ENCODE data around the gene IGF1R. TPM values are rescaled to one million over a fixed set of nuclear protein-coding genes. Genes with fewer than 3 reads are reported as not detected.
"Not testable (repeated sequence)": the region's sequence is repeated elsewhere in the genome, so short reads cannot be mapped to it uniquely, and the experiment has no call there.

Gene IGF1R
- total RNA-seq, 1 experiment from 2014 or later, result 24.1 TPM

GRCh38 chr15:98986281-98986680 lies 337.9 kb downstream of the IGF1R start:
- H3K27ac ChIP-seq, result no peak overlapping the region
- DNase-seq, result no peak
- H3K4me3 ChIP-seq, result no peak overlapping the region
- H3K9me3 ChIP-seq (replicated peaks), result peaks cover 8% of the 10 kb centered on the region
- H3K27me3 ChIP-seq, result no peaks in the 10 kb centered on the region
- no peaks in the 10 kb centered on the region for H3K36me3 ChIP-seq
- no peaks in the 10 kb centered on the region for H3K4me1 ChIP-seq

GRCh38 chr15:98994892-98995291 lies 346.6 kb downstream of the IGF1R start:
- Histone ChIP-seq H3K9me3 (replicated peaks) (peaks cover 4% of the 10 kb centered on the region; the same call in 1 of the 2 replicates), H3K4me3 (no peak overlapping the region), H3K36me3 (no peaks in the 10 kb centered on the region), H3K27ac (no peak overlapping the region), H3K27me3 (no peaks in the 10 kb centered on the region), H3K4me1 (no peaks in the 10 kb centered on the region)
- no peak for DNase-seq

DNA sequence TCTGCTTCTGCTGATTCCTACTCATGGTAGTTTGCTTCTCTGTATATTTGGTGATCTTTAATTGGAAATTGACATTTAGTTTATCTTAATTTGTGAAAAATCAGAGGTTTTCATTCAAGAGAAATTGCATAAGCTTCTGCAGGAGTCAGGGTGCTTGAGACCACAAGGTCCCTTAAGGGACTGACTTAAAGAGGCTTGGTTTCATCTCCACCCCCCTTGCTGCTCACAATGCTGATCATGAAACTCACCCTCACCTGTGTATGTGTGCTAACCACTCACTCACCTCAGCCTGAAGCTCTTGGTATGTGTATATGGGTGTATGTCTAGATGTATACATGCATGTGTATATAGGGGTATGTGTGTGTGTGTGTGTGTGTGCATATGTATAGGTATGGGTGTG lies 347.8 kb downstream of the IGF1R start:
- H3K4me3 ChIP-seq, result no peak overlapping the region
- no peaks in the 10 kb centered on the region for H3K4me1 ChIP-seq
- DNase-seq, result no peak
- no peak overlapping the region for H3K27ac ChIP-seq
- H3K27me3 ChIP-seq, result no peaks in the 10 kb centered on the region
- peaks cover 4% of the 10 kb centered on the region; the same call in 1 of the 2 replicates for H3K9me3 ChIP-seq (replicated peaks)
- no peaks in the 10 kb centered on the region for H3K36me3 ChIP-seq

DNA sequence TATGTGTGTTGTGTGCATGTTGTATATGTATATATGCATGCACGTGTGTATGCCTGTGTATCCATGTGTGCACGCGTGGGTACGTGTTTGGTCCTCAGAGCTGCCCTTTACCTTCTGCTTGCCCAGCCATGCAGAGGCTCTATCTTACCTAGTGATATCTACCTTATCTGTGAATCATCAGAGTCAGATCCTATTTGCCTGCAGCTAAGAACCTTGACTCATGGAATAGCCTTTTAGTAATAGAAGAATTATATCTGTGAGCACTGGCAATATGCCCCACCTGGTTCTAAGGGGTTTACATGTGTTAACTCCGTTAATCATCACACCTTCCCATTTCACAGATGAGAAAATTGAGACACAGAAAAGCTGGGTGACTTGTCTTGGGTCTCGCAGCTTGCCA lies 348.3 kb downstream of the IGF1R start:
- Histone ChIP-seq H3K27ac (no peak overlapping the region), H3K27me3 (no peaks in the 10 kb centered on the region), H3K36me3 (no peaks in the 10 kb centered on the region), H3K4me3 (no peak overlapping the region), H3K4me1 (no peaks in the 10 kb centered on the region), H3K9me3 (replicated peaks) (peaks cover 4% of the 10 kb centered on the region; the same call in 1 of the 2 replicates)
- no peak for DNase-seq

DNA sequence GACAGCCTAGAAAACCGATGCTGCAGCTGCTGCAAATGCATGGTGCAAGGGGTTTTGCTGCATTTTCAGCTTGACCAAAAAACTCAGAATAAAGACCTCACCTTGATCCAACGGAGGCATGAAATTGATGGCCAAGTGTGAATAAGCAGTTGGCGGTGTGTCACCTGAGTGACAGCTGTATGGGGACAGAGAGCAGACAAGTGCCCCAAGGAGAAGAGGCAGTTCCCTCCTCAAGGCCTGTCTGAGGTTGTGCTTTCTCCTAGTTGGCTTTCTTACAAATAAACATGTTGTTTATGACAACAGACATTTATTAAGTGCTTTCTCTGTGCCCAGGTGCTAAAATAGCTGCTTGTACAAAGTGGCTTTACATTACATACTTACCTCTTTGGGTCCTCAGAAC lies 349.0 kb downstream of the IGF1R start:
- no peak overlapping the region for H3K4me3 ChIP-seq
- DNase-seq, result no peak
- H3K4me1 ChIP-seq, result no peaks in the 10 kb centered on the region
- H3K27me3 ChIP-seq, result no peaks in the 10 kb centered on the region
- H3K27ac ChIP-seq, result no peak overlapping the region
- peaks cover 4% of the 10 kb centered on the region; the same call in 1 of the 2 replicates for H3K9me3 ChIP-seq (replicated peaks)
- no peaks in the 10 kb centered on the region for H3K36me3 ChIP-seq

DNA sequence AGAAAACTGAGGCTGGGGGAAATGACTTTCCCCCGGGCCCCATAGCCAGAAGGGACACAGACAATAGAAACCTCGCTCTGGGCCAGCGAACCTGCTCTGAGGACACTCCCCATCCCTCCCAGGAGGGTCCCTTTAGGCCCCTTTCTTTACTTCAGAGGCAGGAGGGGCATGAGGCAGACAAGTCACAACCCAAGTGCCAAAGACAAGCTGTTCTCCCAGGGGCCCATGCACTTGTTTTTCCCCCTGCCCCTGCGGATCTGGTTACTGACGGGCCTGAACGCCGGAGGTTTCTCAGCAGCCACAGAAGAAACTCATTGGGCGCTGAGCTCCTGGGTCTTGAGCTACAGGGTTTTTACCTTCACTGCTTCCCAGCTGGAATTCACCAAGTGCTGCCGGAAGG lies 349.4 kb downstream of the IGF1R start:
- H3K27ac ChIP-seq, result no peak overlapping the region
- no peak for DNase-seq
- H3K27me3 ChIP-seq, result no peaks in the 10 kb centered on the region
- no peaks in the 10 kb centered on the region for H3K36me3 ChIP-seq
- H3K9me3 ChIP-seq (replicated peaks), result peaks cover 4% of the 10 kb centered on the region; the same call in 1 of the 2 replicates
- no peaks in the 10 kb centered on the region for H3K4me1 ChIP-seq
- no peak overlapping the region for H3K4me3 ChIP-seq

GRCh38 chr15:98998279-98998678 lies 349.9 kb downstream of the IGF1R start:
- no peak for DNase-seq
- H3K9me3 ChIP-seq (replicated peaks), result peaks cover 4% of the 10 kb centered on the region; the same call in 1 of the 2 replicates

DNA sequence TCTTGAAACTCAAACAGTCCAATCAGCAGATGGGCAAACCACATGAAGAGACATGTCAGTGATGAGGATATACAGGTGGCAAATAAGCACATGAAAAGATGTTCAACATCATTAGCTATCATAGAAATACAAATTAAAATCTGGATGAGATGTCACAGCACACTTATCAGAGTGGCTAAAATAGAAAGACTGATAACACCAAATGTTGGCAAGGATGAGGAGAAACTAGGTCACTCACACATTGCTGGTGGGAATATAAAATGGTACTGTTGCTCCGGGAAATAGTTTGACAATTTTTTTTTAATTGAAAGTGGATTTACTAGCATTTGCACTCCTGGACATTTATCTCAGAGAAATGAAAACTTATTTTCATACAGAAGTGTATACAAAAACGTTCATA lies 350.9 kb downstream of the IGF1R start:
- Histone ChIP-seq H3K9me3 (replicated peaks) (peaks cover 4% of the 10 kb centered on the region; the same call in 1 of the 2 replicates), H3K36me3 (no peaks in the 10 kb centered on the region), H3K27me3 (no peaks in the 10 kb centered on the region), H3K4me1 (no peaks in the 10 kb centered on the region), H3K4me3 (no peak overlapping the region), H3K27ac (no peak overlapping the region)
- DNase-seq, result no peak

More at GRCh38 chr15:98998279-98998678, 349.9 kb downstream of the IGF1R start:
- Histone ChIP-seq H3K4me3 (no peak overlapping the region), H3K27ac (no peak overlapping the region), H3K27me3 (no peaks in the 10 kb centered on the region), H3K36me3 (no peaks in the 10 kb centered on the region), H3K4me1 (no peaks in the 10 kb centered on the region)

- no peaks in the 10 kb centered on the region for H3K9me3 ChIP-seq (replicated peaks)
Observed at GRCh38 chr15:99002226-99002625, 353.9 kb downstream of the IGF1R start.

DNA sequence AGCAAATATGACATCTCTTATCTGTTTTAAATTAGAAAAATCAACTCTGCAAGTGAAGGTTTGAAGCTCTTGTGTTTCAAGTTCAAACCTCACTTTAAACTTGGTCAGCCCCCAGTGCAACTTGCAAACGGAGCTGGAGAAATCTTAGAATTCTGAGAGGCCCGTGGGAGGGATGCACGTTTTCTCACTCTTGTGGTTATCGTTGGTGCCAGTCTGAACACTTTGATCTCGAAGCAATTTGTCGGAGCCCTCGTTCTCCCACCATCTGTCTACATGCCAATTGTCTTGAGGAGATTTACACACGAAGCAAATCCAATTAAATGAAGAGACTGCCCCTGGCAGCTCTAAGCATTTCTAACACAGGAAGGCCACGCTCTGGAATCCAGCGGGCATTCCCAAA lies 355.0 kb downstream of the IGF1R start:
- not testable (repeated sequence) for H3K27me3 ChIP-seq; H3K27ac ChIP-seq; H3K4me3 ChIP-seq; H3K9me3 ChIP-seq (replicated peaks); DNase-seq; H3K36me3 ChIP-seq; H3K4me1 ChIP-seq

More at GRCh38 chr15:99002226-99002625, 353.9 kb downstream of the IGF1R start:
- H3K27me3 ChIP-seq, result no peaks in the 10 kb centered on the region
- H3K4me1 ChIP-seq, result no peaks in the 10 kb centered on the region; the same call in 1 of the 2 replicates
- H3K27ac ChIP-seq, result no peak overlapping the region
- no peaks in the 10 kb centered on the region for H3K36me3 ChIP-seq
- no peak overlapping the region for H3K4me3 ChIP-seq
- no peak for DNase-seq

DNA sequence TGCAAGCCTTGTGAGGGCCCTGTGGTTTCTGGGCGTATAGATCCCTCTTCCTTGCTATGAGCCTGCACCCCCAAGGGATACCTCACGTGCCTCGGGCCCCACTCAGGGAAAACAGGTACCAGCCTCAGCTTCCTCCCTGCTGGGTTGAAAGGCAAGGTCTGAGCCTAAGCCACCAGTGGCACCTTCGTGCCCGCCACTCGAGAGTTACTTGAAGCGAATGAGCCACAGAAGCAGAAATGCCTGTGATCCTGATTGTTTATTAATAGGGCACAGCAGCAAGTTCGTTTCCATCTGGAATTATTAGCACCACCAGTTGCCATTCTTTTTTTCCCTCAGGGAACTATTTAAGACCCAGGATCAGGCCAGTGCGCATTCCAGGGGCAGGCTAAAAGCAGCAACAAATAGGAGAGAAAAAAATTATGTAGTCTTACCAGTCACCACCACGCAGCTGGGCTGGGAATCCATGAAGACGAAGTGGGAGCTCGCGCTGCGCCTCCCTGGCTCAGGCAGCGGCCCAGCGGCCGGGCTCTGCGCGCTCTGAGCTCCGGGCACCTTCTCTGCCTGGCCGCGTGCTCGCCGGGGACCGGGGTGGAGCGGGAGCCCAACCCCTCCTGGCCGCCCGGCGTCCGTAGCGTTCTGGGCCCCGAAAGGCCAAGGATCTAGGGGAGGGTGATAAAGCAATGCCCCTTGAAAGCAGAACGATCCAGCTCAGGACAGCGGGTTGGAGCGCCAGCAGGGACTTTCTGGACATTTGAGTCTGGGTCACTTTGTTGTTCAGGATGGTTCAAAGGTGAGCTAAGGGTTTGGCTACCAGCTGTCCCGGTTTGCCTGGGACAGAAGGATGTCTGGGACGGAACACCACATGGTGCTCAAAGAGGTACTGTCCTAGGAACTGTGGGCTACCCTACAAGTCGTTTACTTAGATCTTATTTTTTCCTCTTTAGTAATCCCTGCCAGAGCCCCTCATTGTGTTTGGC lies 356.9 kb downstream of the IGF1R start:
- H3K9me3 ChIP-seq (replicated peaks); H3K4me1 ChIP-seq; H3K27me3 ChIP-seq; H3K36me3 ChIP-seq; H3K27ac ChIP-seq: not testable (repeated sequence)
- DNase-seq, result peak; percentile 15 to 19
- peak overlapping the region; percentile 24 for H3K4me3 ChIP-seq

DNA sequence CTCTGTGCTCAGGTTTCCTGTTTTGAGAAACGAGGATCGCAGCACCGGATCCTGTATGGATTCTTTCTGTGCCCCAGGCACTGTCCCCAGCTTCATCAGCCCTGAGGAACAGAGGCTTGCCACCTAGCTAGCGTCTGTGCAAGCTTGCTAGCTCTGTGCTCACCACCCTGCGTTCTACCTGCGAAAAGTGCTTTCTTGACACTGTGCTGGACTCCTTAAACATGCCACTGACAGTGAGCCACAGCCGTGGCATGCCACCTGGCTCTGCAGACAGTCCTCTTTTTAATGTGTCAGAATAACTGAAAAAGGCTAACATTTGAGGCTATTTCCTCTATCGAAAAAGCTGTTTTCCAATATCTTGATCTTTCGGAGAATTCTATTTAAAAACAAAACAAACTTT lies 357.8 kb downstream of the IGF1R start:
- Histone ChIP-seq H3K9me3 (replicated peaks) (no peaks in the 10 kb centered on the region), H3K4me1 (peaks cover 5% of the 10 kb centered on the region; the same call in 1 of the 2 replicates), H3K4me3 (no peak overlapping the region), H3K27me3 (no peaks in the 10 kb centered on the region), H3K36me3 (no peaks in the 10 kb centered on the region), H3K27ac (no peak overlapping the region)
- DNase-seq, result no peak

GRCh38 chr15:99006904-99007495 lies 358.7 kb downstream of the IGF1R start:
- Histone ChIP-seq H3K27ac (no peak overlapping the region), H3K27me3 (no peaks in the 10 kb centered on the region), H3K9me3 (replicated peaks) (no peaks in the 10 kb centered on the region), H3K4me3 (no peak overlapping the region), H3K4me1 (peaks cover 5% of the 10 kb centered on the region; the same call in 1 of the 2 replicates), H3K36me3 (no peaks in the 10 kb centered on the region)
- no peak for DNase-seq

DNA sequence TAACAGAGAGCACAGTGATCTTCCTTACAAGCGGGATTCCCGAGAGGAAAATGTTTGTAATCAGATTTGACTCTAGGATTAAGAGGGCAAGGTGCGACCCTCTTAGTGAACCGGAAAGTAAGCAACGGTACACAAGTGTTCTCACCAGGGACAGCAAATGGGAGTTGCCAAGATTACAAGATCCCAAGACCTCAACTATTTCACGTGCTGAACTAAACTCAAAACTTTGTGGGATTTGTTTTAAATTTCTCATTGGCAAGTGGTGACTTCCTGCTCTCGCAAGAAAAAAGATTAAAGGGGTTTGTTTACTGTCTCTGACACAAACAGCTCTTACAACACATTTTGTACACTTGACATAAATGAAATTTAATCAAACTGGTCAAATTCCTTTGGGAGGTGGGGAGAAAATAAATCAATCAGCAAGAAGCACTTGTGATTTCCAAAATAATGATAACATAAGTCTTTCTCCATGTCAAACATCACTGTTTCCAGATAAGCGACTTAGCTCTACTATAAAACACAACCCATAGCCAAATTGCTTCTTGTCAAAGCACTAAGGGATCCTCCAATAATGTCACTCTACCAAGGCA lies 361.5 kb downstream of the IGF1R start:
- H3K4me1 ChIP-seq, result peaks cover 5% of the 10 kb centered on the region; the same call in 1 of the 2 replicates
- H3K4me3 ChIP-seq, result no peak overlapping the region
- no peaks in the 10 kb centered on the region for H3K36me3 ChIP-seq
- no peaks in the 10 kb centered on the region for H3K9me3 ChIP-seq (replicated peaks)
- no peaks in the 10 kb centered on the region for H3K27me3 ChIP-seq
- DNase-seq, result no peak
- no peak overlapping the region for H3K27ac ChIP-seq

DNA sequence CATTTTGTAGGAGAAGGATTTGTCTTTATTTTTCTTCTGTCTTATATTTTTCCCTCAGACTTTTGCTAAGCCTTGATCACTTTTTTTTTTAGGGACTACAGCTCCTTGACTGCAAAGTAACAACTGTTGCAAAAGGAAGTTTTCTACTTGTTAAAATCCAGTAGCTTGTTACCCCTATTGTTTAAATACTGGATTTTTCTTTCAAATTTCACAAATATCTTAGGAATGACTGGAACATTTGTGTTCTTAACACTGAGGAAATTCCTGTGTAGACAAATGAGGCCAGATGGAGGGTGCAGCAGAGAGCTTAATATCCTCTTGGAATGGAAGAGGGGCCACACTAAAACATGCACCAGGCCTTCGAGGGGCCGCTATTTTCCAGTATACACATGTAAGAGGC lies 362.4 kb downstream of the IGF1R start:
- Histone ChIP-seq H3K9me3 (replicated peaks) (no peaks in the 10 kb centered on the region), H3K4me3 (no peak overlapping the region), H3K27me3 (no peaks in the 10 kb centered on the region), H3K4me1 (peaks cover 9% of the 10 kb centered on the region; the same call in 1 of the 2 replicates), H3K27ac (no peak overlapping the region), H3K36me3 (no peaks in the 10 kb centered on the region)
- DNase-seq, result no peak
